Retina (tissue), 1 donor: ENCODE measurements around the gene FHIT.

Experiments used
- DNase-seq: peaks from one replicate; pipeline ENCODE4 v3.0.0-alpha.2; 2016

Gene FHIT

DNA sequence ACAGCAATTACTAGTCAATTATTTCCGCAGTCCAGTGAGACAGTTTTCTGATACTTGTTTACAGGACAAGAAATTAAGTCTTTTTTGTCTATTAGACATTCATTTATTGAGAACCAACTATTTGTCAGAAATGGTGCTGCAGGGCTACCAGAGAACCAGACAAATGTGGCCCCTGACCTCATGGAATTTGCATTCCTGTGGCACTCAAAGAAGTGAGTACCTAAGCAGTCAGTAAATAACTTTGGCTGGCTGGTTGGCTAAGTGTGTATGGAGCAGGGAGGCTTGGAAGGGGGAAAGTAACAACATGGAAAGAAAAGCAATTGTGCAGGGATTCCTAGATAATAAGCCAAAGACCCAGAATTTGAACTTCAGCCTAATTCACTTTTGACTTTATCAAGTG lies 1364.5 kb downstream of the FHIT start:
- DNase-seq: no peak

DNA sequence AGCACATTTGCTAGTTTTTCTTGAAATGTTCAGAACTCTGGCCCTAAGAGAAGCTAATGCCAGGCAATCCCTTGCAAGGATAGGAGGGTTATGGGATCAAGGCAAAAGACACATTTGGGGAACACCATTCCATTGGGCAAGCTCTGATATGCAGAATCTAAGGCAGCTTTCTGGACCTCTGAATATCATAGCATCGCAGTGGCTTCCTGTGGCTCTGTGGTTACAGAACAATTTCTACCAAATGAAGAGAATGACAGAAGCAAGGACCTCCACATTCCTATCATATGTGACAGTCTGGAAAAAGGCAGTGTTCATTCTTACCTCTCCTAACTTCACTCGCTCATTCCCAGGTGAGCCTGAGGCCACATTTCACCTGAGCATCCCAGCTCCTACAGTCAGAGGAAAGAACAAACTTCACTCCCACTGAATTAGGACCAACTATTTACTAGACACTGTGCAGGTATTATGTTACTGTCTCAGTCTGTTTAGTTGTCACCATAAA lies 1365.3 kb downstream of the FHIT start:
- DNase-seq: no peak

DNA sequence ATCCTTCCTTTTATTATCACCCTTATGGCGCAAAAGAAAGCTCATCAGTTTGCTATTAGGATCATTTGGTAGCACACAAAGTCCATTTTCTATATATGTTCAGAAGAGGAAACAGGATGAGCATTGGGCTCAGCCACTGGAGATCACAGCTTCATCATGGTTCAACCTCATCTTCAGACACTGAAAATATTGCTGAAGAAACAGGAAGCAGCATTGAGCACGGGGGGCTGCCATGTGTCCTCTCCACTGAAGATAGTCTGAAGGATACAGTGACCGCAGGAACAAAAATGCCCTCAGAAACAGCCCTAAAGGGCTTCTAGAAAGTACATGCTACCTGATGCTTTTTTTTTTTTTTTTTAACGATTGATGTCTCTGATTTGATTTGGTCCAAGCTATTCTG lies 1366.2 kb downstream of the FHIT start:
- DNase-seq: no peak

DNA sequence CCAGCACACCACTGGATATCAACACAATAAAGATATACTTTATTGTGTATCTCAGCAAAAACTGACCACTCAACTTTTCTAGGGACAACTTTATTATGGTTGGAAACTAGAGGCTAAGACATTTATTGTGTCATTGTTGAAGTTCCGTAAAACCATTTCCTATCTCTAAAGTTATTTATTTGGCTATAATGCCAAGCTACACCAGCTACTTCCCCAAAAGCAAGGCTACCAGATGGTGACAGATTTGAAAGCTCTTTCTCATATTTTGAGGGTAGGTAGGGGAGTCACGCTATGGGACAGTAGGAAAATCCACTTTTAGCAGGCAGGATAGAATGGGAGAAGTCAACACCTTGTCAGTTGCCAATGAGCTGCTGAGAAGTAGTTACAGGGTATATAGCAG lies 1366.8 kb downstream of the FHIT start:
- DNase-seq: no peak

DNA sequence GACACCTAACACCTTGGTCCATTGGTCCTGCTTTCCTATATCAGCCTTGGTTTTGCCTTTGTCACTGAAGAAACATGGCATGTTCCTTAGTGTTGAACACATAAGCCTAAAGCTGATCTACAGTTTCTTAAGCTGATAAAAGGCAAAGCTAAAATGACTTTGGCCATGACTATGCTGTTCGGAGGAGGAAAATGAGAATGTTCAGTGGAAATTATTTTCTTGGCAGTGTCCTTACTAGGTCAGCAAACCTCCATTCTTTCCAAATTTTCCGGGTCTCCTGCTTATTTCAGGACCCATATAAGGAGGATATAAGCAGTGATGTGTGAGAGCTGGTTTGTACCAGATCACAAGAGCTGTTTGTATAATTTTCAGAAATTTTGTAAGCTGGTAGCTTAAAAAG lies 1368.5 kb downstream of the FHIT start:
- DNase-seq: no peak

DNA sequence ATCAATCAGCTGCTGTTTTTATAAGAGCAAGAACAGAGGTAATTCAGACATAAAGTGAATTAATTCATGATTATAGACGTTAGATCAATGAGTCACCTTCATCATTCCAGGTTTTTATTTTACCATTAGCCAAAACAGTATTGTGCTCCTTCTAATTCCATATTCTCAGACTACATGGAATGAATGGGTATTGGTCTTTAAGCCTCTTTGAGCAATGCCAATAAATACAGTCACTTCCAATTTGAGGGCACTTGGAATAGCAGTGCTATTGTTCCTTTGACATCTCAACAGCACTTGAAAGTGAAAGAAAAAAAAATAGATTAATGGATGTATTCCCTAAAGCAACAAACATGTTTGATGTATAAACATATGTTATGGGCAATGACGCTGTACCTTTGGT lies 1370.5 kb downstream of the FHIT start:
- DNase-seq: no peak

DNA sequence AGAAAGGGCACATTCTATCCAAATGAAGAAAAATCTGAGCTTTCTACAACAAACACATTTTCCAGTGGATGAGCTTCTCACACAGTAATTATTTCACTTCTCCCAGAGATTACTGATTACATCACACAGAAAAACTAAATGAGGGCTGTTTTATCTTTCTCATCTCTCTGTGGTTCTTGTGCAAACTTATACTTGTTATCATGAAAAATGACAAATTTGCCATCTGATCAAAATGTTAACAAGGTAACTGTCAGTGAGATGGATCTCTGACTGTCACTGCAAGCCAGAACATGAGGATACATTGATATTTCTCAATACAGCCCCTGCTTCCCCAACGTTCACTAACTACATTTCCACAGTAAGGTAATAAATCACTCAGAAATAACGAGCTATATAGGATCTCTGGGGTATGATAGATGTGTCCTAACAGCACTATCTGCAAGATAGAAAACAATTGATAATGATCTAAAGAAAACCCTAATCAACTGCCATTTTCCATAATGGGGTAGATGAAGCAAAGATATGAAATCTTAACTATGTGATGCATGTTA lies 1372.1 kb downstream of the FHIT start:
- DNase-seq: no peak

DNA sequence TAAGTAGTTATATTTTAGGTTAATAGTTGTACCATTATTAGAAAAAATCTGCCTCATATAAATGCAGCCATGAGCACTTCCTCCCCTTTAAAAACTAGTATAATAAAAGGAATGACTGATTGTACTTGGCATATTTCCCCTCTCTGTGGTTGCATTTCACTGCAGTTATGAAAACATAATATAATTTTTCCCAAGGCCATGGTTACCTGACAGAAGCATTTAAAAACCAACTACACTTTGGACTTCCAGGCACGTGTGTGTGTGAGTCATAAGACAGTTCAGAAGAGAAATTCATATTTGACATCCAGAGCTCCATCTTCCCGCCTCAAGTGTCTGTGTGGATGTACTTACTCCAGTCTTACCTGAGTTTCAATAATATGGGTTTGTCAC lies 1373.2 kb downstream of the FHIT start:
- no peak for DNase-seq

DNA sequence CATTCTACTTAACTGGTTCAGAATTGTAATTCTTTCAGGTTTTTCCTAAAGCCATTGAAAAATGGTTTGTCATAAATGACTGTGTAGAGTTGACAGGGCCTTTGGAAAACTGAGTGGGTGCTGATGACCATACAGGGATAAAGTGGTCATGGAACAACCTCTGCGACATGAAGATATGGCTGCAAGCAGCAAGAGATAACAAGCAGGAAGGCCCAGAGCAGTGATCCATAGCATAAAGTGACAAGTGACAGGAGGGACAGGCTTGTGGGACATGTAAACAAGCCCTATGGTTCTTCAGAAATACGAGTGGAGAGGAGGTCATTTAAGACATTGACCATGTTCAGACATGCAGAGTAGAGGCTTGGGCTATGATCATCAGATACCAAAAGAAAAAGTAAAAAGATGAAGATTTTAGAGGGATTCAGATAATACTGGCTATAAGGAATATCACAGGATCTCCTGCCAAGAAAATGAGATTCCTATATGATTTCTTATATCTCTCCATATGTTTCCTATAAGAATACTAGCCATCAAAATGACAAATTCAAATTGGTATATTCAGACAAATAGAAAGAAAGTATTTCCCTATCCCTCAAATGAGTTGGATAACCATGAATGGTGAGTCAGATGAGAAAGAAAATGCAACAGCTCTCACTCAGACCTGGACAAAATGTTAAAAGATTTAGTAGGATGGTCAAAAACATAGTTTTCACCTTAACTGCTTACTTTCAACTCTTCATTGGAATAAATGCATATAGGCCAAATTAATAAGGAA lies 1373.8 kb downstream of the FHIT start:
- DNase-seq: no peak

DNA sequence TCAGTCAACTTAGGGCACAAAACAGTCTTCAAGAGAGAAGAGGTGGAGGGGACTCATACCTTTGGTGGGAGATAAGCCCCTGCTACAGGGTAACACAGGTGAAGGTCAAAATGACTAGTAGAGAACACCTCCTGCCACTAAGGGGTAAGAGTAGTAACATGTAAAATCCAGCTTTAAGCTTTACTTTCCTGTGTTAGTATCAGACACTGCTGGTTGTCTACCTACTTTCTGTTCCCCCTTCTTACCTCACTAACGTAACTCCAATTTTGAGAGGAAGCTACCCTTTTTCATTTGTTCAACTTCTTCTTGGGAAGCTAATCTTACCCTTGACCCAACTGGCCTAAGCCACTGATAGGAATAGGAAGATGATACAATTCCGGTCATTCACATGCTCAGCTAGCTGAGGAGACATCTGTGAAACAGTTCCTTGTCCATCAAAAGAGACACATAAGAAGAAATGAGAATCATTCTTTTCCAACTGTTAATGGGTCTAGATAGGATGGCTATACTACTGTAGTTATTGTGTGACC lies 1374.7 kb downstream of the FHIT start:
- no peak for DNase-seq

DNA sequence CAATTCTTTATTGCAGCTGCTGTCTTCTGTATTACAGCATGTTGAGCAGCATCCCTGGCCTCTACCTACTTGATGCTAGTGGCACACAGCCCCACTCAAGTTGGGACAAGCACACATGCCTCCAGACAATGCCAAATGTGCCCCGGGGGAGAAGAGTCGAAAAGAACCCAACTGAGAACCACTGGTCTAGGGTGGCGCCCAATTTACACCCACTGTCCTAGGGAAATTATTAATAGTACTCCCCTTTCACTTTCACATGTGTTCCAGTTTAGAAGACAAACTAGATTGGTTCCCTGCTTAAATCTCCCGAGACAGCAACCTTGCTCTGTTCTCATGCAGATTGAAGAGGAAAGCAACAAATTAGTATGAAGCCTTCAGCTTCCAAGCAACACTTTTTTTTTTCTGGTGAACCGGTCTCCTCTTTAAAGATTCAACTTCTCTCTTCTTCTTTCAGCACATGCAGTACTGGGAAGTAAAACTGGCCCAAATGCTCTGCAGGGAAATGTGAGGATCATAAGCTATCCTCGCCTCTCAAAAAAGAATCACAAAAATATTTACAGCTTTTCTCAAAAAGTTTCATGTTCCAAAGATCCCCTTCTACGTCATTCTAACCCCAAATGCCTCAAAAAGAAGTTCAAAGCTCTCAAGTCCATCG lies 1377.5 kb downstream of the FHIT start:
- DNase-seq: no peak

DNA sequence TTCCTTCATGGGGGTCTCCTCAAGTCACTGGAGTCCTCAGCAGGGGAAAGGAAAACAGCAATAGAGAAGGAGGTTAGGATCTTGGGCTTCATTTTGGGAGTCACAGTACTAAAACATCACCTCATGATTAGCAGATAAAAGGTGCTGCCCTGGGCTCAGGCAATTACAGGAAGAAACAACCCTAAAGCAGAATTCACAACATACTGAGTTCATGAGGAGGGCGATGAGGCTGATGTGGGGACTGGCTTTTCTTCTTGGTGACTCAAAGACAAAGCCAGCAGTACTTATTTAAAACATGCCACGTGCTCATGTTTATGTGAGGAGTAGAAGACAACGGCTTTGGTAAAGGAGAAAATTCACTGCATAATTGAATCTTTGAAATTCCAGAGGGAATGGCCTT lies 1379.1 kb downstream of the FHIT start:
- DNase-seq: no peak

DNA sequence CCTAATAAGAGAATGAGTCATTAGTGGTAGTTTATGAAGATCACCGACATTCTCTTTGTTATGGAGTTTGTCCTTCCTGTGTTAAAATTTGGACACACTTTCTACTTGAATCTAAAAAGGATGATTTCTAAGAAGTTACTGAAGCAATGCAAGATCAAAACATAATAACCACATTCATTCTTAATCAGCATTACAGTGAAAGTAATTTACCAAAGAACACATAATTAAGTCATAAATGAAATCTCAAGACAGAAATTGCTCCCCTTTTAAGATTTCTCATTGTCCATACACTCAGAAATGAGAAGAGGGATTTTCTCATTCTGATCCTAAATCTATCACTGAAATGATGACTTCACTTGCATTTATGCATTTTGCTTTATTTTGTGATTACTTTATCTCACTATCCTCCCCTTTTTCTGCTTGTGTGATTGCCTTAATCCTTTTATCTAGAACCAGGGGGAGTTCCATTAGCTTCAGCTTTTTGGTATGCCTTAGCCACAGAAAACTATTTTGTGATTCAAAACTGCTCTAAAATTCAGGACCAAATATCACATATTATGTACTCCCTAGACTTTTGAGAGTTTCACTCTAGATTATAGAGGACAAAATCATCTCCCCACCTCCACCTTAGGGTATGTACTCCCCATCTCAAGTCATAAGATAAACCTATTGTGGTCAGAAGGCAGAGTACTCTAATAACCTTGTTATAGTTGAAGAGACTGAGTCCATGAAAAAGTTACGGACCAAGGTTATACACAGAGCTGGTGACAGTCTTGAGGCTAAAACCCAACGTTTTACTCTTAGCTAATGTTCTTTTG lies 1383.9 kb downstream of the FHIT start:
- DNase-seq: no peak

DNA sequence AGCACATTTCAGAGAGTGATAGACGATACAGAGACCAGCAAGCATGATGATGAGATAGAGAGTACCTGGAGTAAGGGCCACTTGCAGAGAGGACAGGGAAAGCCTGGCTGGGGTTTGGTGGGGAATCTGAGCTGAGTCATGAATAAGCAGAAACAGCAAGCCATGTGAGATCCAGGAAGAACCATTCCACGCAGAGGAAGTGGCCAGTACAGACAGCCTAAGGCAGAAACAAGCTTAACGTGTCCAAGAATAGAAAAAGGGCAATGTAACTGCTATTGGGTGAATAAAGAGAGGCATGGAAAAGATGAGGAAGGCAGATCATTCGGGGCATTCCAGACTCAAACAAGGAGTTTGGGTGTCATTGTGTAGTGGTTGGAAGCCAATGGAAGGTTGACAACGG lies 1385.2 kb downstream of the FHIT start:
- DNase-seq: no peak

DNA sequence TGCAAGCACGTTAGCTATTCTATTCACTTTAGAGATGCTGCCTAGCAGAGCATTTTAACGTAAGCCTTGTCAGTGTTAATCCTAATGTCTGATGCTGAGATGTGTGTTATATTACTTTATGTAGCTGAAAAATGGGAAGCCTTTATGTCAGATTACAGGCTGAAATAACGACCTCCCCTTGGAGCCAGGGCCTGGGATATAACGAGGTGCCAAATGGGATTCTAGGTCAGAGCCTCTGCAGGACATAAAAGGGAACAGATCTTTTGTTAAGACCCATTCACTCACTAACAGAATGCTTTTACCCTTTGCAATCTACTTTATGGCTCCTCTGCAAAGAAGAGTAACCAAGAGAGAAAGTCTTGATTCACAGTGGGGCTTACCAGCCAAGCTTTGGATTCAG lies 1385.9 kb downstream of the FHIT start:
- peak; percentile 50 for DNase-seq

DNA sequence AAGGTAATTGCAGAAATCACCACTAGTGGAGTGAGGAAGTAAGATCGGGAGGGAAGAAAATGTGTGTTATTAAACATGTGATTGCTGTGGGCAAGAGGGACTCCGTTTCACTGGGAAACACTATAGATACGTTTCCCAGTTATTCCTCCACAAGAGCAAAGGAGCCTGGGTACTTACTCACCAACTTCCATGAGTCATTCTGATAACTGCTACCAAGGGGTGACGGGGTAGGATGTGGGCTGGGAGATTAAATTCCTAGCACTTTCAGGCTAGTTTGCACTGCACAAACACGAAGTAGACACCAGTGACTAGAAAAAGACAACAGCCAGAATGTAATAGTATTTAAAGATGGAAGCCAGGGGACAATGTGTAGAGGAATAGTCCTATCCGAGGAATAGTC lies 1388.6 kb downstream of the FHIT start:
- DNase-seq: no peak

DNA sequence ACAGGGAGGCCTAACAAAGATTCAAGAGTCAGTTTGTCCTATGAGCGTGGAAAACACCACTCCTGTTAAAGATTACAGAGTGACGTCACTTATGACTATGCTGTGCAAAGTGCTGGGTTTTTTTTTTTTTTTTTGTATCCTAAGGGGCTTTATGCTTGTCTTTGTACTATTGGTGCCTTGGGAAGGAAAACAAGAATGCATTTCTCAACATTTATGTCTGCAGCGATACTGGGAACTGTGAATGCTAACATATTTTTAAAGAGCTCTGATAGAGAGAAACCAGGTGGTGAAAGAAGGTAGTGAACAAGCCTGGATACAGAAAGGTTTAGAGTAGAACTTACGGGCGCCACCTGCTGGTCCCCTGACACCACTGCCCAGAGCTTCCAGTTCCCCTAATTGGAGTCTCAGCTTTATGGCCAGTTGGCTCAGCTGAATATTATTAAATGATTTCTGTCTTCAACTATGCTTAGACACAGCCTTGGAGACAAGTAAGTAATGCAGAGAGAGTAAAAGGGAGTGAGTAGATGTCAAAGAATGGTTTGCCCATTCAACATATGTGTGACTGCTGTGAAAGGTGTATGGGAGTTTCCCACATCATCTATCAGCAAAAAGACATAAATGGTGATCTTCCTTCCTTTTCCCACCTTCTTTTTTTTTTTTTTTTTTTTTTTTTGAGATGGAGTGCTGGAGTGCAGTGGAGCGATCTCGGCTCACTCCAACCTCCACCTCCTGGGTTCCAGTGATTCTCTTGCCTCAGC lies 1393.5 kb downstream of the FHIT start:
- peak; percentile 77 for DNase-seq

DNA sequence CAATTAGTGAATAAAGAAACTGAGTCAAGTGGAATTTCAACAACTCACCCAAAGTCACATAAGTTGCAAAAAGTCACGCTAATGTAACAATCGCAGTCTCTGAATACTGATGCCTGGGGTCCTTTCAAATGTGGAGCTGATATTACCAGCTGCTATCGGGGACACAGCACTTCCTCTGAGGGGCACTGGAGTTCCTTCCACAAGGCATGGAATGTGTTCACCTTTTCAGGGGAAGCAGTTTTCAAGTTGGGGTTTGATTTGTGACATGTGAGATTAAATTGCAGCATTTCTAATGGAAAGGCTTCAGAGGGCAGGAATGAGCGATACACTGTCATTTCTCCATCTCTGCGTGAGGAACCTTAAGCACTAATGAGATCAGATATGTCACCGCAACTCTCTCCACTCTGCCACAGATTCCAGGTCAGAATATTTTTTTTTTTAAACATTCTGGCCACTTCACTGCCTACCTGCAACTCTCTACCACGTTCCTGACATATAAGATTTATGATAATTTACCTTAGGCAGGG lies 1394.3 kb downstream of the FHIT start:
- DNase-seq: no peak

DNA sequence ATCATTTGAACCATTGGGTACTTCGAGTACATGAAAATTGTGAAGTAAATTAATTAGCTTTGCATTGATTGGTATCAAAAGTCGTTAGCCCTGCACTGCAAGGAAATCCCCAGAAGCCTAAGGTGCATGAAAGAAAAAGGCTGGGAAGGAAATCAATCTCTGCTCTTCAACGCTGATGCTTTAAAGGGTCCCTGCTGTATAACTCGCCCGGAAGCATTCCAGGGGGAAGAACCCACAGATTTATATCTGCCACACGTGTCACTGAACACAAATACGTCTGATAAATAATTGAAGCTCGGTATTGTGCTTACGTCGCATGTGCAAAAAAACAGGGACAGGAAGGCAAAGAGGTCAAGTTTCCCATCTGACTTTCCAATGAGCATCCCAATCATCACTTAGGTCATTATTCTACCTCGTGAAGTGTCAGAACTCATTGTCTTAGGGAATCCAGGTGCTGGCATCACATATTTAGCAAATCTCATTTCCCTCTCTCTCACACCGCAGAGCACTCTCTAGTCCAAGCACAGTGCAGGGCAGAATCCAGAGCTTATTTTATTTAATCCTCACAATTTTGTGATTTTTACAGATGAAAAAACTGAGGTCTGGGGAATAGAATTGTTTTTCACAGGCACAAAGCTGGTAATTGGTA lies 1397.1 kb downstream of the FHIT start:
- no peak for DNase-seq

DNA sequence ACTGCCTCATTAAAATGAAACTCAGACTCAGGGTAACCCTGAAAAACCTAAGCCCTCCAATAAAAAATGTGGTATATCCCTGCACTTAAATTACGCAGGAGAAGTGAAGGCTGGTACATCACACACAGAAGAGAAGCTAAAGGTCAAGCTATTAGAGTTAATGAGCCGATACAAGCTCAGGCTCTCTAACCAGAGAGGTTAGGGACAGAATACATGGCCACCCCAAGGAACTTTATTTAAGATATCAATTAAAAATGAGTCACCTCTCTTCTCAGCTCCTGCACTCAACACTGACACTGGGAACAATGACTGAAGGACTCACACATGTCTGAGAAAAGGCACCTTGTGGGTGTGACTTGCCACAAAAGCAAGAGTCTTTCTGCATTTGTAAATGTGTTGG lies 1400.8 kb downstream of the FHIT start:
- no peak for DNase-seq

DNA sequence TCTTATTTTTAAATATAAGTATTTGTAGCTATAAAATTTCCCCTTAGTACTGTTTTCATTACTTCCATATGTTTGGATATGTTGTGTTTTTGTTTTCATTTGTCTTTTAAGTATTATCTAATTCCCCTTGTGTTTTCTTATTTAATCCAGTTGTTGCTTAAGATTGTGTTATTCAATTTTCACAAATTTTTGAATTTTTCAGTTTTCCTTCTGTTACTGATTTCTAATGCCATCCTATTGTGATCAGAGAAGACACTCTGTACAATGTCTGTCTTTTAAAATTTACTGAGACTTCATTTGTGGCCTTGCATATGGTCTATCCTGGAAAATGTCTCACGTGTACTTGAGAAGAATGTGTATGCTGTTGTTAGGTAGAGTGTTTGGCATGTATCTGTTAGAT lies 1405.9 kb downstream of the FHIT start:
- DNase-seq: no peak

DNA sequence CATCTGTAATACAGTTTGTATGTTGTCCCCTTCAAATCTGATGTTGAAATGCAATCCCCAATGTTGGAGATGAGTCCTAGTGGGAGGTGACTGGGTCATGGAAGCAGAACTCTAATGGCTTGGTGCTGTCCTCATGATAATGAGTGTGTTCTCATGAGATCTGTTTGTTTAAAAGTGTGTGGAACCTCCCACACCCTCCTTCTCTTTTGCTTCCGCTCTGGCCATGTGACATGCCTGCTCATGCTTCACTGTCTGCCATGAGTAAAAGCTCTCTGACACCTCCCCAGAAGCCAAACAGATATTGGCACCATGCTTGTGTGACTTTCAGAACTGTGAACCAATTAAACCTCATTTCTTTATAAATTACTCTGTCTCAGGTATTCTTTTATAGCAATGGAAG lies 1407.4 kb downstream of the FHIT start:
- no peak for DNase-seq
